ENCODE data around the gene PCDHA1.
"Not testable (repeated sequence)": the region's sequence is repeated elsewhere in the genome, so short reads cannot be mapped to it uniquely, and the experiment has no call there.

The PCDHA1 gene

DNA sequence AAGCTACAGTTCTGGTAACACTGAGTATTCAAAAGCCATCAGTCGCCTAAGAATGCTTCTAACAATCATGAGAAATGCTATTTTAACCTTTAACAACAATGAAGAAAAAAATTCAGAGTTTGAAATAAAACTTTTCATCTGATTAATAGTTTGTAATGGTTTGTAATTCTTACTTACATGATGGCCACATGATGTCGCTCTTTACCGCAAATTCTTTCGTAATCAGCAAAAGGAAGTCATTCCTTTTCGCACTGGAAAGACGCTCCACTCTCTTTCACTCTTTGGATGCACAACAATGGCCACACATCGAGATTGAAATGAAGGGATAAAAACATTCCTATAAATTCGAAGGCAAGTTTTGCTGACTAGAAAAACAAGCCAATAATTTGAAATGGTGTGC is 48.1 kb downstream of the PCDHA1 start, which contains the start of gene PCDHA7:
PCDHA7 (plus strand) TSS at position 277 of the 400 bp plus-strand sequence; CDS start at position 392, 115 bp downstream.
- no peak within 1 kb of the TSS for H3K27ac ChIP-seq (ENCODE audit: insufficient read depth, low read depth, low read length, poor library complexity, severe bottlenecking)
- no peaks in the 10 kb centered on the region for H3K4me1 ChIP-seq (ENCODE audit: control insufficient read depth, insufficient read depth, low read length)
- H3K36me3 ChIP-seq (ENCODE audit: control insufficient read depth, insufficient read depth, low read length), result no peaks in the 10 kb centered on the region
- WGBS, 2 experiments, result 85 to 88% methylated on average over 7 to 8 of the region's 8 CpGs
- no peaks in the 10 kb centered on the region for H3K27me3 ChIP-seq (ENCODE audit: control insufficient read depth, insufficient read depth, low read length, poor library complexity, severe bottlenecking)
- no peaks in the 10 kb centered on the region for H3K9me3 ChIP-seq (ENCODE audit: control insufficient read depth, low read length)
- H3K4me3 ChIP-seq (ENCODE audit: insufficient read depth, low read depth, low read length), result no peak within 1 kb of the TSS

DNA sequence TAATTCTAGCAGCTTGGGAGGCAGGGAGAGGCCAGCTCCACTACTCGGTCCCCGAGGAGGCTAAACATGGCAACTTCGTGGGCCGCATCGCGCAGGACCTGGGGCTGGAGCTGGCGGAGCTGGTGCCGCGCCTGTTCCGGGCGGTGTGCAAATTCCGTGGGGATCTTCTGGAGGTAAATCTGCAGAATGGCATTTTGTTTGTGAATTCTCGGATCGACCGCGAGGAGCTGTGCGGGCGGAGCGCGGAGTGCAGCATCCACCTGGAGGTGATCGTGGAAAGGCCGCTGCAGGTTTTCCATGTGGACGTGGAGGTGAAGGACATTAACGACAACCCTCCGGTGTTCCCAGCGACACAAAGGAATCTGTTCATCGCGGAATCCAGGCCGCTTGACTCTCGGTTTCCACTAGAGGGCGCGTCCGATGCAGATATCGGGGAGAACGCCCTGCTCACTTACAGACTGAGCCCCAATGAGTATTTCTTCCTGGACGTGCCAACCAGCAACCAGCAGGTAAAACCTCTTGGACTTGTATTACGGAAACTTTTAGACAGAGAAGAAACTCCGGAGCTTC is 48.6 kb downstream of the PCDHA1 start:
- not testable (repeated sequence) for H3K4me3 ChIP-seq (ENCODE audit: insufficient read depth, low read depth, low read length); H3K27me3 ChIP-seq (ENCODE audit: control insufficient read depth, insufficient read depth, low read length, poor library complexity, severe bottlenecking); H3K36me3 ChIP-seq (ENCODE audit: control insufficient read depth, insufficient read depth, low read length); H3K9me3 ChIP-seq (ENCODE audit: control insufficient read depth, low read length); H3K27ac ChIP-seq (ENCODE audit: insufficient read depth, low read depth, low read length, poor library complexity, severe bottlenecking); H3K4me1 ChIP-seq (ENCODE audit: control insufficient read depth, insufficient read depth, low read length)
- 95 to 97% methylated on average over 28 of the region's 38 CpGs for WGBS, 2 experiments

DNA sequence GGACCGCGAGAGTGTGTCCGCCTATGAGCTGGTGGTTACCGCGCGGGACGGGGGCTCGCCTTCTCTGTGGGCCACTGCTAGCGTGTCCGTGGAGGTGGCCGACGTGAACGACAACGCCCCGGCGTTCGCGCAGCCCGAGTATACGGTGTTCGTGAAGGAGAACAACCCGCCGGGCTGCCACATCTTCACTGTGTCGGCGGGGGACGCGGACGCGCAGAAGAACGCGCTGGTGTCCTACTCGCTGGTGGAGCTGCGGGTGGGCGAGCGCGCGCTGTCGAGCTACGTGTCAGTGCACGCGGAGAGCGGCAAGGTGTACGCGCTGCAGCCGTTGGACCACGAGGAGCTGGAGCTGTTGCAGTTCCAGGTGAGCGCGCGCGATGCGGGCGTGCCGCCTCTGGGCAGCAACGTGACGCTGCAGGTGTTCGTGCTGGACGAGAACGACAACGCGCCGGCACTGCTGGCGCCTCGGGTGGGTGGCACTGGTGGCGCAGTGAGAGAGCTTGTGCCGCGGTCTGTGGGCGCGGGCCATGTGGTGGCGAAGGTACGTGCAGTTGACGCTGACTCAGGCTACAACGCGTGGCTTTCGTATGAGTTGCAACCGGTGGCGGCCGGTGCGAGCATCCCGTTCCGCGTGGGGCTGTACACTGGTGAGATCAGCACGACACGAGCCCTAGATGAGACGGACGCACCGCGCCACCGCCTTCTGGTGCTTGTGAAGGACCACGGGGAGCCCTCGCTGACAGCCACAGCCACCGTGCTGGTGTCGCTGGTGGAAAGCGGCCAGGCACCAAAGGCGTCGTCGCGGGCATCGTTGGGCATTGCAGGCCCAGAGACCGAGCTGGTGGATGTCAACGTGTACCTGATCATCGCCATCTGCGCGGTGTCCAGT is 49.9 kb downstream of the PCDHA1 start:
- no peaks in the 10 kb centered on the region for H3K27me3 ChIP-seq (ENCODE audit: control insufficient read depth, insufficient read depth, low read length, poor library complexity, severe bottlenecking)
- H3K9me3 ChIP-seq (ENCODE audit: control insufficient read depth, low read length), result no peaks in the 10 kb centered on the region
- no peak overlapping the region for H3K4me3 ChIP-seq (ENCODE audit: insufficient read depth, low read depth, low read length)
- no peak overlapping the region for H3K27ac ChIP-seq (ENCODE audit: insufficient read depth, low read depth, low read length, poor library complexity, severe bottlenecking)
- no peaks in the 10 kb centered on the region for H3K4me1 ChIP-seq (ENCODE audit: control insufficient read depth, insufficient read depth, low read length)
- WGBS, 2 experiments, result 97% methylated on average over 103 of the region's 103 CpGs
- H3K36me3 ChIP-seq (ENCODE audit: control insufficient read depth, insufficient read depth, low read length), result no peaks in the 10 kb centered on the region

DNA sequence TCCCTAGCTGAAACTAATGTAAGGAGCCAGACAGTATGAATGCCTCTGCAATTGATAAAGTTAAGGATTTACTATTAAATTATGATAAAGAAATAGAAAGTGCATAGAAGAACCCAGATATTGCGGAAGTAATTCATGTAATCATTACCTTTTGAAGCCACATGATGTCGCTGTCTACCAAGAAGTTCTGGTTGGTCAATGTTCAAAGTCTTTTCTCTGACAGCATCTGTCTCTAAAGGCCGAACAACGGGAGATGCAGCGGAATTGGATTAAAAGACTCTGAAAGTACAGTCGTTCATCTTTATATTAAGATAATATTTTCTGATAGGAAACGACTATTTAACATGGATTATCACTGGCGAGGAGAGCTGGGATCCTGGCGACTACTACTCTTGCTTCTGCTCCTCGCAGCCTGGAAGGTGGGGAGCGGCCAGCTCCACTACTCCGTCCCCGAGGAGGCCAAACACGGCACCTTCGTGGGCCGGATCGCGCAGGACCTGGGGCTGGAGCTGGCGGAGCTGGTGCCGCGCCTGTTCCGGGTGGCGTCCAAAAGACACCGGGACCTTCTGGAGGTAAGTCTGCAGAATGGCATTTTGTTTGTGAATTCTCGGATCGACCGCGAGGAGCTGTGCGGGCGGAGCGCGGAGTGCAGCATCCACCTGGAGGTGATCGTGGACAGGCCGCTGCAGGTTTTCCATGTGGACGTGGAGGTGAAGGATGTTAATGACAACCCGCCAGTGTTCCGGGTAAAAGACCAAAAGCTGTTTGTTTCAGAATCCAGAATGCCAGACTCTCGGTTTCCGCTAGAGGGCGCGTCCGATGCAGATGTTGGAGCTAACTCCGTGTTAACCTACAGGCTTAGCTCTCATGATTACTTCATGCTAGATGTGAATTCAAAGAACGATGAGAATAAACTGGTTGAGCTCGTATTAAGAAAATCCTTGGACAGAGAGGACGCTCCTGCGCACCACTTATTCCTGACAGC is 55.3 kb downstream of the PCDHA1 start, which contains the start of gene PCDHA8:
PCDHA8 (plus strand) TSS at position 210 of the 985 bp plus-strand sequence; CDS start at position 345, 135 bp downstream.
- no peaks in the 10 kb centered on the region for H3K36me3 ChIP-seq (ENCODE audit: control insufficient read depth, insufficient read depth, low read length)
- peaks cover 2% of the 10 kb centered on the region for H3K9me3 ChIP-seq (ENCODE audit: control insufficient read depth, low read length)
- H3K4me1 ChIP-seq (ENCODE audit: control insufficient read depth, insufficient read depth, low read length), result no peaks in the 10 kb centered on the region
- H3K27me3 ChIP-seq (ENCODE audit: control insufficient read depth, insufficient read depth, low read length, poor library complexity, severe bottlenecking), result no peaks in the 10 kb centered on the region
- H3K4me3 ChIP-seq (ENCODE audit: insufficient read depth, low read depth, low read length), result peak within 1 kb of the TSS; percentile 22
- WGBS, 2 experiments, result 88 to 89% methylated on average over 47 of the region's 47 CpGs
- H3K27ac ChIP-seq (ENCODE audit: insufficient read depth, low read depth, low read length, poor library complexity, severe bottlenecking), result no peak within 1 kb of the TSS

DNA sequence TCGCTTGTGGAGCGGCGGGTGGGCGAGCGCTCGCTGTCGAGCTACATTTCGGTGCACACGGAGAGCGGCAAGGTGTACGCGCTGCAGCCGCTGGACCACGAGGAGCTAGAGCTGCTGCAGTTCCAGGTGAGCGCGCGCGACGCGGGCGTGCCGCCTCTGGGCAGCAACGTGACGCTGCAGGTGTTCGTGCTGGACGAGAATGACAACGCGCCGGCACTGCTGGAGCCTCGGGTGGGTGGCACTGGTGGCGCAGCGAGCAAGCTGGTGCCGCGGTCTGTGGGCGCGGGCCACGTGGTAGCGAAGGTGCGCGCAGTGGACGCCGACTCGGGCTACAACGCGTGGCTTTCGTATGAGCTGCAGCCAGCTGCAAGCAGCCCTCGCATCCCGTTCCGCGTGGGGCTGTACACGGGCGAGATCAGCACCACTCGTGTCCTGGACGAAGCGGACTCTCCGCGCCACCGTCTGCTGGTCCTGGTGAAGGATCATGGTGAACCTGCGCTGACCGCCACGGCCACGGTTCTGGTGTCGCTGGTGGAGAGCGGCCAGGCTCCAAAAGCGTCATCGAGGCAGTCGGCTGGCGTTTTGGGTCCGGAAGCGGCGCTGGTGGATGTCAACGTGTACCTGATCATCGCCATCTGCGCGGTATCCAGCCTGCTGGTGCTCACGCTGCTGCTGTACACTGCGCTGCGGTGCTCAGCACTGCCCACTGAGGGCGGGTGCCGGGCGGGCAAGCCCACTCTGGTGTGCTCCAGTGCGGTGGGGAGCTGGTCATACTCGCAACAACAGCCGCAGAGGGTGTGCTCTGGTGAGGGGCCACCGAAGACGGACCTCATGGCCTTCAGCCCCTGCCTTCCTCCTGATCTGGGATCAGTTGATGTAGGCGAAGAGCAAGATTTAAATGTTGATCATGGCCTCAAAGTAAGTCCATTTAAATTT is 57.1 kb downstream of the PCDHA1 start:
- WGBS, 2 experiments, result 96 to 97% methylated on average over 86 to 87 of the region's 87 CpGs
- H3K27me3 ChIP-seq (ENCODE audit: control insufficient read depth, insufficient read depth, low read length, poor library complexity, severe bottlenecking), result no peaks in the 10 kb centered on the region
- H3K4me3 ChIP-seq (ENCODE audit: insufficient read depth, low read depth, low read length), result no peak overlapping the region
- peaks cover 2% of the 10 kb centered on the region for H3K9me3 ChIP-seq (ENCODE audit: control insufficient read depth, low read length)
- H3K4me1 ChIP-seq (ENCODE audit: control insufficient read depth, insufficient read depth, low read length), result no peaks in the 10 kb centered on the region
- no peak overlapping the region for H3K27ac ChIP-seq (ENCODE audit: insufficient read depth, low read depth, low read length, poor library complexity, severe bottlenecking)
- no peaks in the 10 kb centered on the region for H3K36me3 ChIP-seq (ENCODE audit: control insufficient read depth, insufficient read depth, low read length)

DNA sequence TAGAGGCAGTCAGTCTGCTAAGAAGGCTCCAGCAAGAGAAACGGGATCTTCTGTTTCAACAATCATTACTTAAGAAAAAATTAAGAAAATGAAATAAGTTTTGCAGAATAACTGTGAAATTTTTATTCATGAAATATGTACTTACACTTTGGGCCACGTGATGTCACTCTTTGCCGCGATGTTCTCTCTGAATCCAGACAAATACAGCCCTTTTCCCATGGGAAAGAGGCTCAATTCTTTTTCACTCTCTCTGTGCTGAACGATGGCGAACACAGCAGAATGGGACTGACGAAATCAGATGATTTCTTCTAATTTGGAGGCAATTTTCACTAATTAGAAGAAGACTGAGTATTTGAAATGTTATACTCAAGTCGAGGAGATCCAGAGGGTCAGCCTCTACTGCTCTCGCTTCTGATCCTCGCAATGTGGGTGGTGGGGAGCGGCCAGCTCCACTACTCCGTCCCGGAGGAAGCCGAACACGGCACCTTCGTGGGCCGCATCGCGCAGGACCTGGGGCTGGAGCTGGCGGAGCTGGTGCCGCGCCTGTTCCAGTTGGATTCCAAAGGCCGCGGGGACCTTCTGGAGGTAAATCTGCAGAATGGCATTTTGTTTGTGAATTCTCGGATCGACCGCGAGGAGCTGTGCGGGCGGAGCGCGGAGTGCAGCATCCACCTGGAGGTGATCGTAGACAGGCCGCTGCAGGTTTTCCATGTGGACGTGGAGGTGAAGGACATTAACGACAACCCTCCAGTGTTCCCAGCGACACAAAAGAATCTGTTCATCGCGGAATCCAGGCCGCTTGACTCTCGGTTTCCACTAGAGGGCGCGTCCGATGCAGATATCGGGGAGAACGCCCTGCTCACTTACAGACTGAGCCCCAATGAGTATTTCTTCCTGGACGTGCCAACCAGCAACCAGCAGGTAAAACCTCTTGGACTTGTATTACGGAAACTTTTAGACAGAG is 62.5 kb downstream of the PCDHA1 start, which contains the start of gene PCDHA9:
PCDHA9 (plus strand) TSS at position 244 of the 964 bp plus-strand sequence; CDS start at position 358, 114 bp downstream.
- WGBS, 2 experiments, result 87 to 95% methylated on average over 38 to 39 of the region's 48 CpGs
- H3K27ac ChIP-seq (ENCODE audit: insufficient read depth, low read depth, low read length, poor library complexity, severe bottlenecking); H3K4me1 ChIP-seq (ENCODE audit: control insufficient read depth, insufficient read depth, low read length); H3K27me3 ChIP-seq (ENCODE audit: control insufficient read depth, insufficient read depth, low read length, poor library complexity, severe bottlenecking); H3K36me3 ChIP-seq (ENCODE audit: control insufficient read depth, insufficient read depth, low read length); H3K4me3 ChIP-seq (ENCODE audit: insufficient read depth, low read depth, low read length); H3K9me3 ChIP-seq (ENCODE audit: control insufficient read depth, low read length): not testable (repeated sequence)

DNA sequence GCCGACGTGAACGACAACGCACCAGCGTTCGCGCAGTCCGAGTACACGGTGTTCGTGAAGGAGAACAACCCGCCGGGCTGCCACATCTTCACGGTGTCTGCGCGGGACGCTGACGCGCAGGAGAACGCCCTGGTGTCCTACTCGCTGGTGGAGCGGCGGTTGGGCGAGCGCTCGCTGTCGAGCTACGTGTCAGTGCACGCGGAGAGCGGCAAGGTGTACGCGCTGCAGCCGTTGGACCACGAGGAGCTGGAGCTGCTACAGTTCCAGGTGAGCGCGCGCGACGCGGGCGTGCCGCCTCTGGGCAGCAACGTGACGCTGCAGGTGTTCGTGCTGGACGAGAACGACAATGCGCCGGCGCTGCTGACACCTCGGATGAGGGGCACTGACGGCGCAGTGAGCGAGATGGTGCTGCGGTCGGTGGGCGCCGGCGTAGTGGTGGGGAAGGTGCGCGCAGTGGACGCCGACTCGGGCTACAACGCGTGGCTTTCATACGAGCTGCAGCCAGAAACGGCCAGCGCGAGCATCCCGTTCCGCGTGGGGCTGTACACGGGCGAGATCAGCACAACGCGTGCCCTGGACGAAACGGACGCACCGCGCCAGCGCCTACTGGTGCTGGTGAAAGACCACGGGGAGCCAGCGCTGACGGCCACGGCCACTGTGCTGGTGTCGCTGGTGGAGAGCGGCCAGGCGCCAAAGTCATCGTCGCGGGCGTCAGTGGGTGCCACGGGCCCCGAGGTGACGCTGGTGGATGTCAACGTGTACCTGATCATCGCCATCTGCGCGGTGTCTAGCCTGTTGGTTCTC is 64.1 kb downstream of the PCDHA1 start:
- H3K9me3 ChIP-seq (ENCODE audit: control insufficient read depth, low read length); H3K4me3 ChIP-seq (ENCODE audit: insufficient read depth, low read depth, low read length); H3K27me3 ChIP-seq (ENCODE audit: control insufficient read depth, insufficient read depth, low read length, poor library complexity, severe bottlenecking); H3K27ac ChIP-seq (ENCODE audit: insufficient read depth, low read depth, low read length, poor library complexity, severe bottlenecking); H3K4me1 ChIP-seq (ENCODE audit: control insufficient read depth, insufficient read depth, low read length); H3K36me3 ChIP-seq (ENCODE audit: control insufficient read depth, insufficient read depth, low read length): not testable (repeated sequence)
- 97% methylated on average over 101 of the region's 101 CpGs for WGBS, 2 experiments
